ENCODE measurements around the gene MEAF6.

Gene MEAF6

DNA sequence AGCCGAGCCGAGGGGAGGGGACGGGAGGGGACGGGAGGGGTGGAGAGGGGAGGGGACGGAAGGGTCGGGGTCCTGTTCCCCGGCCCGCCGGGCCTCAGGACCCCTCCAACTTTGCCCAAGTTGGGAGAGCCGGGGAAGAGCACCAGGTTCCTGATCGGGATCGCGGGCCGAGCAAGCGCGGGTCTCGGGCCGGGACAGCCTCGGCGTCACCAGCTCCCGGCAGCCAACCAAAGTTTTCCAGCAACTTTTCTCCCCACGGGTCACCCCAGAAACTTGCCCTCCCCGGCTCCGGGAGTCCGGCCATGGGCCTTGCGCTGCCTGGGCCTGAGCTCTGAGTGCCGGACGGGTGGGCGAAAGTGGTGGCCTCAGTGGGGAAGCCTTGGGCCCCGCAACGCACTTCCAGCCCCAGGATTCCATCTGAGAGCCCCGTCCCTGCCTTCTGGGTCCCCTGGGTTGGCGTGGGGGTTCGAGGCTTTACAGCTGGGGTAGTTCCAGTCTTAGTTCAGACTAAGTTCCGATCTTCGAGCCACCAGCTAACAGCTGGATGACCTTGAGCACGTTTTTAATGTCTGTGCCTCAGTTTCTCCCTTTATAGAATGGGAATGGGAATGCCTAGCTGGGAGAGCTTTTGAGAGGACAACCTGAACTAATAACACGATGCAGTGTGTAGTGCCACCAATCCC is 39.7 kb downstream of the MEAF6 start:
- no peak for DNase-seq (ENCODE audit: low read depth in 1 of 2, low spot score in 1 of 2)

DNA sequence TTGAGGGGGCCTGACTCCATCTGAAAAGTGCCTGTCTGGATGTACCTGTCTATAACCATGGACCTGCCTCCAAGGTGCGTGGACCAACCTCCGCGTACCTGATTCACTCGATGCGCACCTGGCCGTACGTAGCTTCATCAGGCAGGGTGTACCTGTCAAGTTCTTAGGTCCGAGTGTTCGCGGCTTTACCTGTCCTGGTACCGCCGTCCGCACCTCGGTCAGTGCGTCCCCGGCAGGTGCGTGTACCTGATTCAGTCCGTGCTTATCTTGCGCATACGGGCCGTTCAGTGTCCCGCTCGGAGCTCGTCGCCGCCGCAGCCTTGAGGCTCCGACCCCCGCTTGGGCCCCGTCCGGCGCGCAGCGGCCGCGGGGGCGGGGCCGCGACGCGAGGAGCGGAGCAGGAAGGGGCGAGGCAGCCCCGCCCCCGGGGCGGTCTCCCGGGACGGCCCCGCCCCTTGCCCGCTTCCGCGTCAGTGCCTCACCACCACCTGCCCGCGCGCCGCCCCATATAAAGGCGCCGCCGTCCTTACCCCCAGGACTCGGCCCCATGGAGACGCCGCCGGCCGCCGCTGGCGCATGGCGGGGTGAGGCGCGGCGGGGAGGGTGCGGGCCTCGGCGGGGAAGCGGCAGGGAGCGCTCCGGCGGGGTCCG is 40.4 kb downstream of the MEAF6 start, which contains the start of gene ZC3H12A:
Gene ZC3H12A (plus strand): TSS at position 535 of the 651 bp plus-strand sequence. CDS start 917 bp downstream, outside the sequence.
- DNase-seq (ENCODE audit: low read depth in 1 of 2, low spot score in 1 of 2) = peak; percentile 86 to 93

DNA sequence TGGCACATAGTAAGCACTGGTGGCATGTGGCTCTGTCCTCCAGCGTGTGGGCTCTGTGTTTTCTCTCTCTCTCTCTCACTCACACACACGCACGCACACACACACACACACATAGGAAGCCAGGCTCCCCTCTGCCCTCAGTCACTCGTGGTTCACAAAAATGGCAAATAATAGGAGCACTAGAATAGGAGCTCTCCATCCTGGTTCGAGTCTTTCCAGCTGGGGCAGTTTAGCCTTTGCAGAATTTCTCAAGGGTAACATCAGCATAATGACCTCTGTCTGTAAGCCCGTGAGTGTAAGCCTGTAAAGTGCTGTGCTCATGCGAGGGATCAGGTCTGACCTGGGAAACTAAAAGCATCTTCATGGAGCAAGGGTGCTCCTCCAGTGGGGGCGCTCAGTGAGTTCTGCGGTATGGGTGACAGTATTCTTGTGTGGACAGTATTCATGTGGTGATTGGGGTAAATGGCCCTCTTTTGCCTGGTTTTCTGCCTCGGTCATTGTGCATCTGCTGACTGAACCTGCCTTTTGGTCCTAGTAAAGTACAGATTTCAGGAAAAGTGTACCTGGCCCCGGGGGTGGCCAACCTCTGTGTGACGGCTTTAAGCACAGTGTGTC is 41.0 kb downstream of the MEAF6 start:
- no peak for DNase-seq (ENCODE audit: low read depth in 1 of 2, low spot score in 1 of 2)

DNA sequence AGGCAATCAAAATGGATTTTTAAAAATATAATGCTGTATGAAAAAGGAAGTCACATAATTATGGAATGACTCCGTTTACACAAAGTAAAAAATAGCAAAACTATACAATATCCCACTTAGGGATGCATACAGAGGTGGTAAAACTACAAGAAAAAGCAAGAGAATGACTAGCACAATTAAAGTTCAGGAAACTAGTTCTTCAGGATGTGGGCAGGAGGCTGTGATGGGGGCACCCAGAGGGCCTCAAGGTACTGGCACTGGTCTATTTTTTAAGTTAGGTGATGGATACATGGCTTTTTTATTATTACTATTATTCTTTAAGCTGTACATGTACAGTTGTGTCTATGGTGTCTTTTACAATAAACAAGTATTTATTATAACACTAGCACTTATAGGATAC is 41.6 kb downstream of the MEAF6 start:
- no peak for DNase-seq (ENCODE audit: low read depth in 1 of 2, low spot score in 1 of 2)

DNA sequence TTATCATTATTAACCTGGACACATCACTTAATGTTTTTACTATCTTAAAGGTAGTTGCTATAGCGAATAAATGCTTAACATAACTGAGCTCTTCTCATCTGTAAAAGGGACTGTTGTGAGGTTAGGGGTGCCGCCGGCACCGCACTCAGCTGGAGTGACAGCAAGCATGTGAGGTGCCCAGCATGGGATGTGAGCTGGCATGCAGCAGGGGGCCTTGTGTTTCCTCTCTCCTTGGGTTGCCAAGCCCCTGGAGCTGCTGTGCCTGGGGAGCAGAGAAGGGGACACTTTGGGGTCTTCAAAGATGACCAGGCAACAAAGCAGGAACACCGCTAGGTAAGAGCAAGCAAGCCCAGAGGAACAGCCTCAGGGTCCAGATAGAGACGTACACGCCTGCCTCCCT is 42.3 kb downstream of the MEAF6 start:
- DNase-seq (ENCODE audit: low read depth in 1 of 2, low spot score in 1 of 2) = no peak

DNA sequence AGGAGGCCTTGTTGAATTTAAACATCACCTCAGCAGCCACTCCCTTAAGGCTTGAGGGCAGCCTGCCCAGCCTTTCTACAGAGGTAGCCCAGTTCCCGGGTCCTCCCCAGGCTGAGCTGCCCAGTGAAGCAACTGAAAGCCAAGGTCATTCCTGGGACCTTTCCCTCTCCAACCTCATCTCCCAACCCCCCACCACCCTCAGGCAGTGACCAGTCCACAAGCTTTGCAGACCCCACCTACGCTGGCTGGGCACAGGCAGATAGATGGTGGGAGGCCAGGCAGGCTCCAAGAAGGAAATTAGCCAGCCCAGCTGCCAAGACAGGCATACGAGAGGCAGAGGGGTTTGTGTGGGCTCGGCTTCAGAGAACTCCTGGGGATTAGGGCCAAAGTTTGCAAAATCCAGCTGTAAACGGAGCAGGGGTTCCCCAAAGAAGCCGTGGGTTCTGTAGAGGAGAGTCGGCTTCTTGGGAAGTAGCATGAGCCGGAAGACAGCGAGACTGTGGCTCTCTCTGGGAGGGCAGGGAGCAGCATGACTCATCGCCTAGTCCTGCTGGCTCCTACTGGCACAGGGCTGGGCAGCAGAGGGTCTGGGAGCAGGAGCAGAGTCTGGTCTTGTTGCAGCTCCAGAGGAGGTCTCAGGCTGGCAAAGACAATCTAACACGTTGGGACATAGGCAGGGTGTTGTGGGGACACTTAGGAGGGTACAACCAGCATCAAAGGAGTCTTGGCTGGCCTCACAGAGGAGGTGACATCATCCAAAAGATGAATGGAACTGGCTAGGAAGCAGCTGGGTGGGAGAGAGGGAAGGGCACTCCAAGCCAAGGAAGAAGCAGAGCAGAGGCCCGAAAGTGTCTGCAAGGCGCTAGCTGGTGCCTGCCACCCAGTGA is 43.0 kb downstream of the MEAF6 start:
- DNase-seq (ENCODE audit: low read depth in 1 of 2, low spot score in 1 of 2) = no peak

DNA sequence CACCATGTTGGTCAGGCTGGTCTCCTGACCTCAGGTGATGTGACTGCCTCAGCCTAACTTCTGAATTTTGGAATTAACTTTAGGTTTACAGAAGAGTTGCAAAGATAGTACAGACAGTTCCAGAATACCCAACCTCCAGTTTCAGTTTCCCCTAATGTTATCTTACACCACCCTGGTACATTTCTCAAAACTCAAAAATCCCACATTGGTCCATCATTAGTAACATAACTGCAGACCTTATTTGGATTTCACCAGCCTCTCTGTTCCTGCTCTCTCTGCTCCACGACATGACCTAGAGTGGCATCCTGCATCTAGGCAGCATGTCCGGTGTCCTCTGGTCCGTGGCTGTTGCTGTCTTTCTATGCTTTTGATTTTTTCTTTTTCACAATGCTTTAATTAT is 45.2 kb downstream of the MEAF6 start:
- no peak for DNase-seq (ENCODE audit: low read depth in 1 of 2, low spot score in 1 of 2)

DNA sequence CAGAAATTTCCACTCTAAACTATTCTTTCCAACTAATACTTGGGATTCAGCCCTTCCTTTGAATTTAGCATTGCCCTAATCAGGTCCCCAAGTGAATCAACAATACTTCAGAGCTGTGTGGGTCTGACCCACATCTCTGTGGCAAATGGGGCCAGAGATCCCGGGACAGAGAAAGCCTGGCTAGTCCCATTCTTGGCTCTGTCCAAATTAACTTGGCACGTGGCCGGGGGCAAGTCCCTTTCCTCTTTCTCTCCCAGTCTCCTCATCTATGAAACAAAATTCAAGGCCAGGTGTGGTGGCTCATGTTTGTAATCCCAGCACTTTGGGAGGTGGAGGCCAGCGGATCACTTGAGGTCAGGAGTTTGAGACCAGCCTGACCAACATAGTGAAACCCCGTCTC is 46.5 kb downstream of the MEAF6 start:
- no peak for DNase-seq (ENCODE audit: low read depth in 1 of 2, low spot score in 1 of 2)

DNA sequence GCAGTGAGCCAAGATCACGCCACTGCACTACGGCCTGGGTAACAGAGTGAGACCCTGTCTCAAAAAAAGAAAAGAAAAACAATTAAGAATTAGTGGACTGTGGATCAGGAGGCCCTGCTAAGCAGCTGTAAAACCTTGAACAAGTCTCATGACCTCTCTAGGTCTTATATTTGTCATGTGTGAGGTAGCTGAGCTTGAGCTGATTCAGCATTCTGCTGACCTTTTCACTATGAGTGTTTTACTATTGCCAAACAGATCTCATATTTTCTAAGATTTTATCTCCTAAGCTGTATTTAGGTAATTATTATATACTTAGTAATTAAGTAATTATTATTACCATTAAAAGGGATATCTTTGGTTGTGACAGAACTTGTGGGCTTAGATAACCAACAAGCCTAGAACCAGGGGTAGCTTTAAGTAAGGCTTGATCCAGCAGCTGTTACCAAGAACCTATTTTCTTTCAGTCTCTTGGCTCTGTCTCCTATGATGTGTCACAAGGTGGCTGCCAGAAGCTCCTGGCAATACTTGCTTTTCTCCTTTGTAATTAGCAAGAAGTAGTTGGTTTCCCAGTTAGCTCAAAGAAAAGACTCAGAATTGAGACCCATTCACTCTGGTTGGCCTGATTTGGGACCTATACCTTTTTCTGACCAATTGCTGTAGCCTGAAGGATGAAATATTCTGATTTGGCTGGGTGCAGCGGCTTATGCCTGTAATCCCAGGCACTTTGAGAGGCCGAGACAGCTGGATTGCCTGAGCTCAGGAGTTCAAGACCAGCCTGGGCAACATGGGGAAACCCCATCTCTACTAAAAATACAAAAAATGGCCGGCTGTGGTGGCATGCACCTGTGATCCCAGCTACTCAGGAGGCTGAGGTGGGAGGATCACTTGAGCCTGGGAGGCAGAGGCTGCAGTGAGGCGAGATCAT is 48.7 kb downstream of the MEAF6 start:
- DNase-seq (ENCODE audit: low read depth in 1 of 2, low spot score in 1 of 2) = no peak

DNA sequence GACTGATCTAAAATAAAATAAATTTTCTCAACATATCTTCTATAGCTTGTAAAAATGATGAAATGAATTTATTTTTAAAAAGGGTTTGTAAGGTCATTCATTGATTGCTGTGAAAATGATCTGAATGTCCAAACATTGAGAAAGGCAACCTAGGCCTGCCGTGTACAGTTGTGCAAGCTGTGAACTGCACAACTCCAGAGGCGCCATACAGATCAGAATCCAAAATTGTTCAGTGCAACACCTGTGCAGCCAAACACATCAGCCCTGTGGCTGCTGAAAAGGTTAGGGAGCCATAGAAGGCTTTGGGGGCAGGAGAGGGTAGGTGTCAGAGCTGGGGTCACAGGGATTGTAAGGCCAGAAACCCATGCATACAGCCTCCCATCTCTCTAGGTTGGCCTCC is 50.1 kb downstream of the MEAF6 start:
- DNase-seq (ENCODE audit: low read depth in 1 of 2, low spot score in 1 of 2) = no peak

DNA sequence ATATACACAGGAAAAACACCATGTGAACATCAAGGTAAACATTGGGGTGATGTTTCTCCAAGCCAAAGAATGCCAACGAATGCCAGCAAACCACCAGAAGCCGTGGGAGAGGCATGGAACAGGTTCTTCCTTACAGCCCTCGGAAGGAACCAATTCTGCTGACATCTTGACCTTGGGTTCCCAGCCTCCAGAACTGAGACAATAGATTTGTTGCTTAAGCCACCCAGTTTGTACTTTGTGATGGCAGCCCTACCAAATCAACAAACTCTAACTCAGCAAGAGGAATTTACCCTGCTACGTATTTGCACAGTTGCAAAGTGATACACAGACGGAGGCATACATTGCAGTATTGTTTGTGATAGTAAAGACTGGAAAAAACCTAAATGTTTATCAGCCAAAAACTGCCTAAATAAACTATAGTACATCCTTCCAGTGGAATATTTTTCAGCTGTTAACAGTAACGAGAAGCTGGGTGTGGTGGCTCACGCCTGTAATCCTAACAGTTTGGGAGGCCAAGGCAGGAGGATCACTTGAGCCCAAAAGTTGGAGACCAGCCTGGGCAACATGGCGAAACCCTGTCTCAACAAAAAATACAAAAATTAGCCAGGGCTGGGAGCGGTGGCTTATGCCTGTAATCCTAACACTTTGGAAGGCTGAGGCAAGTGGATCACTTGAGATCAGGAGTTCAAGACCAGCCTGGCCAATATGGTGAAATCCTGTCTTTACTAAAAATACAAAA is 52.7 kb downstream of the MEAF6 start:
- DNase-seq (ENCODE audit: low read depth in 1 of 2, low spot score in 1 of 2) = no peak

DNA sequence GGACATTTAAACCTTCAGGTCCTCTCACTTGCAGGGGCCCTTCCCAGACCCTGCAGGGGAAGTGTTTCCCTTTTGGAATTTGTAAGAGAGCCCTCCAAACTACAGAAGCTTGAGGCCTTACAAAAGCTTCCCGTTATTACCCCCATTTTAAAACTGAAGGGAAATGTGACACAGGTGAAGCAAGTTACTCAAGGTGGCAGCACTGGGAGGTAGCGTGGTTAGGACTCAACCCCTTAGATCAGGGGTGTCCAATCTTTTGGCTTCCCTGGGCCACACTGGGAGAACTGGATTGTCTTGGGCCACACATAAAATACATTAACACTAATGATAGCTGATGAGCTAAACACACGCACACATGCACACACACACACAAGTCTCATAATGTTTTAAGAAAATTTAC is 56.0 kb downstream of the MEAF6 start:
- no peak for DNase-seq (ENCODE audit: low read depth in 1 of 2, low spot score in 1 of 2)

DNA sequence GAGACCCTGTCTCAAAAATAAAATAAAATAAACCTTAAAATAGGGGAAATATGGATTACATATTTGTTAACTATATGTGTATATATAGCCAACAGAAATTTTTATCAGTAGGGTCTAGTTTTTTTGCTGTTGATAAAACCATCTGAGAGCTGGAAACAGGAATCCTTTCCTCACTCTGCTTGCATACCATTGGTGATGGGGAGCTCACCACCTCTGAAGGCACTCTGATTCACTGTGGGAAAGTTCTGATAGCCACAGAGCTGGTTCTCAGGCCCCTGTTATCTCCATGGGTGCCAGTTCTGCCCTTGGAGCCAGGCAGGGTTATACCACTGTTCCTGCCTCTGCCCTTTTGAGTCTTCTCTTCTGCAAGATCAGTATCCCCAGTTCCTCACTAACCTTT is 58.0 kb downstream of the MEAF6 start:
- no peak for DNase-seq (ENCODE audit: low read depth in 1 of 2, low spot score in 1 of 2)

DNA sequence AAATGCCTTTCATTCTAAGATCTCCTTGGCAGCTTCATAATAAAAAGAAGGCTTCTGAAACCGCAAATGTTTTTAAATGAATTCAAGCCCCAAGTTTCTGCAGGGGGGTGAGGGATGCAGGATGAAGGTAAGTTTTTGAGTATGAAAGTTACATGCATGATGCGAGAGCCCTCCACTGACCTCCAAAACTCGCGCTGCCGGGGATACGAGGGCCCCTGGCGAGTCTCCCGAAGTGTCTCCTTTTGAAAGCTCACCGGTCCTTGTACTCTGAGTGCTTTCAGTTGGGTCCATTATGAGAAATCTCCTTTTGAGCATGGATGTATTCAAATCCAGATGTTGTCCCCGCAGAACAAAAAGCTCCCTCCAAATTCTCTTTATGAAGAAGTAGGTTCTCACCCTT is 59.0 kb downstream of the MEAF6 start:
- no peak for DNase-seq (ENCODE audit: low read depth in 1 of 2, low spot score in 1 of 2)

DNA sequence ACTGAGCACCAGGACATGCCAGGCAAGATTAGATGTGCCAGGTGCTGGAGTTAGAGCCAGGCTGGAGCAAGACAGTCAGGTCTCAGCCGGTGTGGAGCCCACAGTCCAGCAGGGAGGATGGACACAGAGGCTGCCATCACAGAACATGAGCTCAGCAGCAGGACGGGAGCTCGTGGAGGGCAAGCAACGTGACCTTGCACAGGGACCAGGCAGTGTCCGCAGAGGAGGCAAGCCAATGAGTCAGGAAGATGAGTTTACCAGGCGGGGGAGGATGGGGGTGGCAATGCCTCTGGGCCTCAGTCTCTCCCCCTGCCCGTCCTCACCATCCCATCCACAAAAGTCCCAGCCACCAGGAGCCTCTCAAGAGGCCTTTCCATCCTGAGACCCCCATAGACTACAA is 60.9 kb downstream of the MEAF6 start:
- DNase-seq (ENCODE audit: low read depth in 1 of 2, low spot score in 1 of 2) = no peak

DNA sequence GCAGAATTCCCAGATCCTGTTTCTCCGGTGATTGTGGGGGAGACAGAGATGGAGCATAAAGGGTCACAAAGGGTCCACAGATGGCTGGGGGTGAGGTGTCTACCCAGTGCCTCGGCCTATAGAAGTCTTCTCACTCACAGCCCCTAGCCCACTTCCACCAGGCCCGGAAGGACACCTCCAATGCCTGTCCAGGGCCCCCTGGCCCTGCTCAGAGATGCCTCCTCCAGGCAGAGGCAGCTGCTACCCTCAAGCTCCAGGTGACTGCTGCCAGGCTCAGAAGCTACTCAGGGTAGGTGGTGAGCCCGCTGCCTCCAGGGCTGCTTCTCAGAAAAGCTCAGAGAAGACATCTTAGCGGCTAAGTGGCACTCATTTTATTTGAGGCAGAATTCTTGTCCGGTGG is 62.1 kb downstream of the MEAF6 start:
- DNase-seq (ENCODE audit: low read depth in 1 of 2, low spot score in 1 of 2) = no peak

DNA sequence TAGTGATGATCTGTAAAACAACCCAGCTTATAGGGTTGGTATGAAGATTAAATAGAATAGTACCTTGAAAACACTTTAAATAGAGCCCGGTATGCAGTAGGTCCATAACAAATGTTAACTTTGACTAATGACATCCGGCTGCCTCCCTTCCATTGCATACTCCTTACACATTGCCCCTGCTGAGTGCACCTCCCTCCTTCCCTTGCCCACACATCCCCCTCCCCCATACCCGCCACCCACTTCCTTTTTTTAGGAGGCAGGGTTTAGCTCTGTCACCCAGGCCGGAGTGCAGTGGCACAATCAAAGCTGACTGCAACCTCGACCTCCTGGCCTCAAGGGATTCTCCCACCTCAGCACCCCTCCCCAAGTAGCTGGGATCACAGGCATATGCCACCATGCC is 64.6 kb downstream of the MEAF6 start:
- DNase-seq (ENCODE audit: low read depth in 1 of 2, low spot score in 1 of 2) = no peak

DNA sequence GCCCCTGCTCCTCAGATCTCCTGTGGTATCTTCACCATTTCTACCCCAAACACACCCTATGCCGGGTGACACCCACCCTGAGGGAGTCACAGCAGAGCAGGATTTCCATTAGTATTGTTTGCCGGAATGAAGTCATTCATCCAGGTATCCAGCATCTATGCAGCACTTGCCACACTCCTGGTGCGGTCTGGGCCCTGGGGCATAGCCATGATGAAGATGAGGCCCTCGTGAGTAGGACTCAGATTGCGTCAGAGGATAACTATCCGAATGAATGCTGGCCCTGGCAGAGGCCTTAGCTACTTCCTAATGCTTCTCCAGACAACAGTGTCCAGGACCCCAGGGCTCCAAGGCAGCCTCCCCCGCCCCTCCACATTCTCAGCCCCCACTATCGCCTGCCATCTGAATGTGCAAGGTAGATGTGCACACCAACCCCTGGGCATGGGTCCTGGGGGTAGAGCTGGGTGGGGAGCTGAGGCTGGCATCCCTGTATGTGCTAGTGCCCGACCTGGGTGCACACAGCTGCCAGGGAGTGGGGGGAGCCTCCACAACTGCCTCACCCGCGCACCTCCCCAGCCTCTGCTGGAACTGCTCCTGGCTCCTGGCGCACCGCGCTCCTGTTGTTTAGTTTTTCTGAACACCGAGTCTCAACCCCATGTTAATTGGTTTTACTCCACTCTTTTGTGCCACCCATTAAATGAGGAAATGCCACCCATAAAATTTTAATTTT is 65.7 kb downstream of the MEAF6 start:
- DNase-seq (ENCODE audit: low read depth in 1 of 2, low spot score in 1 of 2) = no peak

DNA sequence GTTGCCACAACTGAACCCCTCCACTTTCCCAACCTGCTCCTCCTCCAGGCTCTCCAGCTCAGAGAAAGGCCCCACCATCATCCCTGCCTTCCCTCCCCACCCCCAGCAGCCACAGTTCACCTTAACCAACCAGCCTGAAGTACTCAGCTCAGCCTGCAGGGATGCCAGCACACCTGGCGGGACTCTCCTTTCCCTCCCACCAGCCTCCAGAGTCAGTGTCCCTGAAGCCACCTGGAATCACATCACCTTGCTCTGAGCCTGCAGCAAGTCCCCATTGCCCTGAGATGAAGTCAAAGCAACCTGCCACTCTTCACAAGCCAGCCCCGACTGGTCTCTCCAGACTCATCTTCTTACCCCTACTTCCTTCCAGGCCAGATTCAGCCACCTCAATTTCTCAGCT is 66.4 kb downstream of the MEAF6 start:
- no peak for DNase-seq (ENCODE audit: low read depth in 1 of 2, low spot score in 1 of 2)
